IPS-NIHi11 (cell line): ENCODE data around the gene GBX1.

Source experiments
- DNase-seq: peaks from one replicate; pipeline ENCODE4 v3.0.0; 2012; ENCODE audit warnings: mixed read lengths, low spot score

GBX1 gene

DNA sequence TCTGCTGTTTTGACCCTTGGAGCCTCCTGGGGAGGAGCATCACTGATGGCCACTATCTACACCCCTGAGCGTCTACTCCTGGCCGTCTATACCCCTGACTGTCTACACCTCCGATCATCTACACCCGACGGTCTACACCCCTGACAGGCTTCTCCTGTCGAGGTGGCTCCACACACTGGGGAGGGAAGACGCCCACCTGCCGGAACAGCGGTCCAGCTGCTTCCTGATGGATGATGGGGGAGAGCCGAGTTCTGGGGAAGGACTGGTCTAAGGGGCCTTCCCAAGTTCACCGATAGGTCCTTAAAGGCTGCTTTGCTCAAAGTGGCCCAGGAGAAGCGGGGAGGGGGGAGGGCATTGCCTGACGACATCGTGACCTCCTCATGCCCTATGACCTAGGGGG is 39.4 kb downstream of the GBX1 start:
- no peak for DNase-seq

DNA sequence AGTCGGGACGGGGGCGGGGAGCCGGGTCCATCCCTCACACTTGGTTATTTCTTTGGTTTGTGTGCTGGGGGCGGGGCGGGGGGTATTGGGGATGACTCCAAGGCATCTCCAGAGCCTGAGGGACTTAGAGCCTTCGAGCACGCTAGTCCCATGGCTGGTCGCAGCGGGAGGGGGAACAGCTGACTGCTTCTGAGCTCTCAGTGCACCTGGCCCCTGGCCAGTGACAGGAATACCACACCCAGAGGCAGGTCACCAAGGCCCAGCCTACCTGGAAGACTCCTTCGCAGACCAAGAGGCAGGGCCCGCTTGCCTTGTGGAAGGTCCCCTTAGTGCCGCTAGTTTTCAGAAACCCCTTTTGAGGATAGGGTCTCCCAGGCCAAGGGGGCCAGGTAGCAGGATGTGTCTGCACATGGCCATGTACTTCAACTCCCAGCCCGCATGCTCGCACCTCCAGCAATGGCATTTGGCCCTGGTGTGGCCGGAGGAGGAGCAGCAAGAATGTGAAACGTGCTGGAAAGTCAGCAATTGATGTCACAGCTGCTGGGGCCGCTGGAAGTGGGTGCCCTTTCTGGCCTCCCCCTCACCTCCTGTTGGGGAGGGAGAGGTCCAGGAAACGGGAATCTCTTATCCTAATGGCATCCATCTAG is 40.9 kb downstream of the GBX1 start:
- peak; percentile 77 for DNase-seq

DNA sequence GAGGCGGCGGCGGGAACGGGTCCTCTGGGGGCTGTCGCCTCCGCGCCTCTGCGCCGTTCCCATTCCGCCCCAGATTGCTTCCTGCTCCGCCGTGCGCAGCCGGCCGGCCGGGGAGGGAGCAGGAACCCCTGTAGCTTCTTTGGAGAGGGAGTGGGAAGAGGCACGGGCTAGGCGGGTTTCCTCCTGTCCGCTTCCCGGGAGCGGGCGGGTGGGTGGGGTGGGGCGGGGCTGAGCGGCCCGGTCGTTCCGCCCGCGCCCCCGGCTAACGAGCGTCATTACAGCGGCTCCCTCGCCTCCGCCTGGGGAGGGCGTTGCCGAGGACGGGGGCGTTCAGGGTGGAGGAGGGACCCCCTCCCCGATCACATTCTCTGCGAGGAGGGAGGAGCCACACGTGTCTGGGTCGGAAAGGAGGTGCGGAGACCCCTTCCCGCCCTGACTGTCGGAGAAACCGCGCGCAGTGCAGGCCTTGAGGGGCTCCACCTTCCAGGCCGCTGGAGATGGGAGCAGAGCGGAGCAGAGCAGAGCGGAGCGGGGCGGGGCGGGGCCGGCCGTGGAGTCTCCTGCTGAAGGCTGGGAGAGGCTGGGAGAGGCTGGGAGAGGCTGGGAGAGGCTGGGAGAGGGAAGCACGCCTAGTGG is 41.5 kb downstream of the GBX1 start:
- DNase-seq = peak; percentile 88

DNA sequence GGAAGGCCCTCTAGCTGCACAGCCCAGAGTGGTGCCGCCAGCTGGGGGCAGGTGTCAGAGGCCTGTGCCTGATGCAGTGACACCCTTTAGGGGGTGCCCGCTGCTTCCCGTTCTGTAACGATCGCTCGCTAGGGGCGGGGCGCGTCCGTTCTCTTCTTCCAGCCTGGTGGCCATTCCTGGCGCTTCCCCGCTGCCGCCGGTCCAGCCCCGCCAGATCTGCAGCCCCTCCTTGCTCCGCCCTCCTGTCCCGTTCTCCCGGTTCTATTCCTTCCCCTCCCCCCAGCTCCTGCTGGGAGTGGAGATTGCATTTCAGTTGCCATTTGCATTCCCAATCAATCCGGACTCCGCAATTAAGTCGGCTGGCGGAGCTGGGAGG is 42.0 kb downstream of the GBX1 start:
- peak; percentile 88 for DNase-seq

DNA sequence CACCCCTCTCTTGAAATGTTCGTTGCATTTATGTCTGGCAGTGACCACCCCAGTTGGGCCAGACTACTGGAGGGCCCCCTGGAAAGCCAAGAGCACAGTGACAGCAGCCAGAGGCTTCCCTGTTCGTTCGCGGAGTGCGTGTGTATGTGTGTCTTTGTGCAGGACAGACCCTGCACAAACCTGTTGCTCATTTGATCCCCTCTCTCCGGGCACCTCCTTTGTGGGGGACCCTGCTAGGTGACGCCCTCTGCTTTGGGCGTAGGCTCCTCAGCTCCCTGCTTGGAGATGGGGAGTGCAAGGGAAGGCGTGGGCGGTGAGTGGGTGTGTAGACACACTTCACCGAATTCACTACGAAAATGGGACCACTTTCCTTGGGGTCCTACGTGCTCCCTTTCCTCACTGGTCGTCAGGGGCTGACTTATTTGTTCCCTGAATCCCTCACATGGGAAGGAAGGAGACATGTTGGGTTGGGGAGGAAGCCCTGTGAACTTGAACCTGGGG is 42.5 kb downstream of the GBX1 start:
- no peak for DNase-seq

DNA sequence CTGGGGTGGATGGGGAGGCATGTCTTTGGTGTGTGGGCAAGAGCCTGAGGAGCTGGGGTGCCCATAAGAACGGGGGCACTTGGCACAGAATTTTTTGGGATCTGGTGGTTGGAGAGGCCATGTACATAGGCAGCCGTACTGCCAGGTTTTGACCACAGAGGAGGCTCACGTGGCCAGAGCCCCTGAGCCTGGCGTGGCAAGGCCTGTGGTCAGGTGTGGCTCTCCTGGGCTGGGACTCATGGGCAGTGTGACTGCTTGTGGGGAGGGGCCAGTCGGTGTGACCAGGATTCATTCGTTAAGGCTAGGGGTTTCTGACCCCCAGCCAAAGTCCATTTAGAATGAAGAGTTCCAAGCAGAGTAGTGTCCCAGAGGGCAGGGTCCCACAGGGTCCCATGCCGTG is 43.0 kb downstream of the GBX1 start:
- no peak for DNase-seq

DNA sequence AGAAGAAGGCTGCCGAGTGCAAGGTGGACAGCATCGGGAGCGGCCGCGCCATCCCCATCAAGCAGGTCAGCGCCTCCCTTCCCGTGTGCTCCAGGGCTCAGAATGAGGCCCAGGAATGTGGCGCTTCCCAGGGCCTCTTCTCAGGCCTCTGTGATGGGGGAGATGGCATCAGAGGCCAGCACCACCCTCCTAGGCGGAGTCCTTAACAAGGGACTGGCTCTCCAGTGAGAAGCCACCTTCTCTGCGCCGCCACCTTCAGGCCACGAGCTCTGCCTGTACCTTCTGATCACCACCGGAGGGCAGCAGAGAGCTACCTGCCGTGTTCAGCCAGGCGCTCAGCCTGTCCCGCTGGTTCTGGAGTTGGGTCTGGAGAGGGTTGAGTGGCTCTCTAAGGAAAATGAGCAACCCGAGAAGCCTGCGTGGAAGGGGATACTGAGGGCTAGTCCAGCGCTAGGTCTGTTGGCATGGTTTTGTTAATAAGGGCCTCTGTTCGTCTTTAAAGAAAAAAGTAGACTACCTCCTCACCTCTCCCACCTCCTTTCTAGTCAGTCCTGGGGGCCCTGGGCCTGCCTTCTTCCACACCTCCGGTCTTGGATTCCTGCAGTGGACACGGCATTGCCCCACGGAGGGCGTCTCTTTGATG is 43.6 kb downstream of the GBX1 start:
- peak; percentile 91 for DNase-seq

DNA sequence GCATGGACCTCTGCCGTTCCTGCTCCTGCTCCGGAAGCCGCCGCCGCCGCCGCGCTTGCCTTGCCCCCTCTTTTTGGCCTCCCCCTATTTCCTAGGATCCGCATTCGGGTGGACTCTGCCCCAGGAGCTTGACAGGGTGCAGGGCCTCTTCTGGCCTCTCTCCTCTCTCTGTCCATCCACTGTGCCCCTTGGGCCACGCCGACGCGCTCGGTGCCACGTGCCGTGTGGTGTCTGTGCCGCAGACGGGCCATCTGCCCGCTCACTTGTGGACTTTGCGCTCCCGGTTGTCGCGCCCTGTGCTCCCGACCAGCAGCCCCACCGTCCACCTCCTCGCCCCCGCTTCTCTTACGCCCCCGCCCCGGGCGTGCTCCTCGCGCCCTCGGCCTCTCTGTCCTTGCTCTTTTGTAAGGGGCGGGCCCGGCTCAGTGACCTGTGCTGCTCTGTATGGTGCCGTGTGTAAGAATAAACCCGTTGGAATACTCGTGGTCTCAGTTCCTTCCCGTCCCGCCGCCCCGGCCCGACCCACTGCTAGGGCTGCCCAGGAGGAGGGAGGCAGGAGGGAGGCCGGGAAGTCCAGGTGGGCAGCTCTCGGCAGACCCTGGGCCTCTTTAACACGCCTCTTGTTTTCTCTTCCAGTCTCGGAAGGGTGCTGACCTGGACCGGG is 44.2 kb downstream of the GBX1 start:
- no peak for DNase-seq

DNA sequence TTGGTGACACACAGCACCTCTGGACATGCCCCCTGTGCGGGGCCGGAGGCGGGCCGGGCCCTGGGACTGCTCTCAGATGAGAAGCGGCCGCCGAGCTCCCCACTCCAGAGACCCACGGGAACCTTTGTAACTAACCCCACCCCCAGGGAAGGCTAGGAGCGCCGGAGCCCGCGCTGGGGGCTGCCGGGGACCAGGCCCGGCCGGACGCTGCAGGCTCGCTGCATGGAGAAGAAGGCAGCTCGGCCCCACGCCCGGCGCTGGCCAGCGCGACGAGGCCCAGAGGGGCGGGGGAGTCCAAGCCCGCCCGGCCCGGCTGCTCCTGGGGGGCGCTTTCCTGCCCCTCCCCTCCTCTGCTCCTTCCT is 44.7 kb downstream of the GBX1 start:
- DNase-seq = no peak

DNA sequence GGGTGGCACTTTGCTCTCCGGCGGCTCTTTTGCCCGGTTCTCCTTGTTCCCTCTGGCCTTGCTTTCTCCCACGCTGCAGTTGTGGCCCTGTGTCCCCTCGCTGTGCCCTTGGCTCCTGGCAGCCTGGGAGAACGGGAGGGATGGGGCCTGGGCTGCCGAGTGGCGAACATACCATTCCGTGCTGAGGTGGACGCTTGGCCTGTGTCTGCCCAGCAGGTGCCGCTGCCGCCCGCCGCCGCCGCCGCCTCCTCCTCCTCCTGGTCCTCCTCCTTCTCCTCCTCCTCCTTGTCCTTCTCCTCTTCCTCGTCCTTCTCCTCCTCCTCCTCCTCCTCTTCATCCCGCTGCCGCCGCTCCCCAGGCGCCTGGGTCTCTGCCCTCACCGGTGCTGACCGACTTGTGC is 45.2 kb downstream of the GBX1 start:
- DNase-seq = peak; percentile 47

DNA sequence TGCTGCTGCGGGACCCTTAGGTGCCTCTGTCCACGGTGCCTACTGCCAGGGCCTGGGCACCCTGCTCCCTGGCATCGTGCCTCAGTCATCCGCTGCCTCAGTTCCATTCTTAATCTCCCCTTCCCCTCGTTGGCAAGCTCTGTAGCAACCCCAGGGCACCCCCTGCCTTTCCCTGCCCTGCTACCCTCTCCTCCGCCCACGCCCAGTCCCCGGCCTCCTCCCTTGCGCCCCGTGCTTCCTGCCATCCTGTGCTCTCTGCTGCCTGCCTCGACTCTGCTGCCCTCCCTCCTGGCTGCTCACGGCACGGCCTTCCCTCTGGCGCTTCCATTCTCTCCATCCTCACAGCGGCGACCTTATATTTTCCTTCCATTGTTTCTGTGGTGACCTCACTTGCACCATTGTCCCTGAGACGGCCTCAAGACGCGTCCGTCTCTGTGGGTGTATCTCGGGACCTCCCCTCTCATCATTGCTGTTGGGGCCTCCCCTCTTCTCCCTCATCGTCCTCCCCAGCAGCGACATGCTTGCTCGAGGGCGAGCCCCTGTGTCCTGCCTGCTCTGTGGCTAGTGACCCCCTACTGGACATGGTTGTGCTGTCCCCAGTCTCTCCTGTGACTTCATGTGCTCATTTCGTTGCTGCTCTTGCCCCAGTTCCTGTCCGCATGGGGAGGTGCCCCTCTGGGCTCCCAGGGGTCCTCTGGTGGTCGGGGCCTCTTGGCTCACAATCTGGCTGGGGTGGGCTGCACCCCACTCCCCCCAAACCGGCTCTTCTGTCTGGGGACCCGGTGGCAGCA is 45.9 kb downstream of the GBX1 start:
- DNase-seq = no peak

DNA sequence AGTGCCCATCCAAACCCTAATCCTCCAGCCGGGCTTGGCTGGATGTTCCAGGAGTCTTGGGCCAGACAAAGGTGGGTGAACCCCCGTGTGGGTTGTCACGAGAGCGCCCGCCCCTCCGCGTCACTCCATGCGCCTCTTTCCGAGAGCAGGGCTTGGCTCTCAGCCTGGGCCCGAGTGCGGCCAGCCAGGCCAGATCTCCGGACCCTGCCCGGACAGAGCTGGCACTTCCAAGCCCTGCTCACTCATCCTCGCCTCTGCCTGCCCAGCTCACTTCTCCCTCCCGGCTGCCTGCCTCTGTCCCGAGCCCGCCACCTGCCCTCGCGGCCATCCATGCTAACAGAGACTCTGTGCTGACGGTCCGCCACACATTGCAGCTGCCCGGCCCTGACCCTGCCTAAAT is 46.6 kb downstream of the GBX1 start:
- no peak for DNase-seq

DNA sequence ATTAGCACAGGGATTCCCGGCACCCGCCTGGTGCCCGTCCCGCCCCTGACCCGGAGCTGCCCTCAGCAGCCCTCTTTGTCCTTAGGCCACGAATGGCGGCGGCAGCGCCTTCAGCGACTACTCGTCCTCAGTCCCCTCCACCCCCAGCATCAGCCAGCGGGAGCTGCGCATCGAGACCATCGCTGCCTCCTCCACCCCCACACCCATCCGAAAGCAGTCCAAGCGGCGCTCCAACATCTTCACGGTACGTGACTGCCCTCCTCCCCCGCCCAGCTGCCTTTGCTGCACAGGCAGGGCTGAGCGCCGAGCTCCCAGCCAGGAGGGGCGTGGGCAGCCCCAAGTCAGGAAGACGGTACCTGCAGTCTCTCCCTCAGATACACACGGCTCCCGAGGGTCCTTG is 47.6 kb downstream of the GBX1 start:
- no peak for DNase-seq

DNA sequence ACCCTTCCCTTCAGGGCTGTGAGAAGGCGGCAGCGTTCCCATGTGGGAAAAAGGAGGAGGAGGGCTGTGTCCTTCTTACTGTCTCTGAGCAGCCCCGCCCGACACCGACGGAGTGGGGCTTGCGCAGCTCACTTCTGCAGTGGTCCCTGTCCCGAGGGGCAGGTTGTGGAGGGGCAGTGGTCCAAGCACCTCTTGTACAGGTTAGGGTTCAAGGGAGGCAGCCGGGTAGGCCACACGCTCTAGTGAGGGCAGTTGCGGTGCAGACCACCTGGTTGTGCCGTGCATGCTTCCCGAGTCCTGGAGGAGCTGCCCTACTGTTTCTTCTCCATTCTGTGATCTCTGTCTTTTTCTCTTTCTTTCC is 48.5 kb downstream of the GBX1 start:
- DNase-seq = no peak

DNA sequence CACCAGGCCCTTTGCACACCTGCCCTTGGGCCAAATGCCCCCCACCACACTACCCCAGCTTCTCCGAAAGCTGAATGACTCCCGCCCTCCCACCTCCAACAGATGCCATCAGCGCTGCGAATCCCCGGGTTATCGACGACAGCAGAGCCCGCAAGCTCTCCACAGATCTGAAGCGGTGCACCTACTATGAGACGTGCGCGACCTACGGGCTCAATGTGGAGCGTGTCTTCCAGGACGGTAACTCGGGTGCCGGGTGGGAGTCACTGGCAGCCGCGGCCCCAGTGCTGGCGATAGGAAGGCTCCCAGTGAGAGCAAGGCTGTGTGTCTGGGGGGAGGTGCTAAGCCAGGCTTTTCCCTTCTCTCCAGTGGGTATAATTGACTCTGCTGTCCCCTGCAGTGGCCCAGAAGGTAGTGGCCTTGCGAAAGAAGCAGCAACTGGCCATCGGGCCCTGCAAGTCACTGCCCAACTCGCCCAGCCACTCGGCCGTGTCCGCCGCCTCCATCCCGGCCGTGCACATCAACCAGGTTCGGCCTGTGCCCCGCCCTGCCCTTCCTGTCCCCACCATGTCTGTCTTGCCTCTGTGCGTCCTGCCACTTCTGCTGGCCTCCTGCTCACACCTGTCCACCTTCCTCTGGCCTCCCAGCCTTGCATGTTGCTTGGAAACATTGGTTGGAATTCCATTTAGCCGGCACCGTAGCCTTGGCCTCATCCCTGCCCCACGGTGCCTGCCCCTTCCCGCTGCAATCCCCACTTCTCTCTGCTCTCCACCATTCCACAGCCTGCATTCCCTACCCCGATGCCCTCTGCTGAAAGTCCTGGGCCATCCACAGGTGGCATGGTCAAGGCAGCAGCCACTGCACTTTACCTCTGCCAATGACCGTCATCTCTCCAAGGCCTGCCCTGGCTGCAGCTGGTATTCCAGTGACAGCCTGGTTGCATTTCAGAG is 49.1 kb downstream of the GBX1 start:
- DNase-seq = no peak

DNA sequence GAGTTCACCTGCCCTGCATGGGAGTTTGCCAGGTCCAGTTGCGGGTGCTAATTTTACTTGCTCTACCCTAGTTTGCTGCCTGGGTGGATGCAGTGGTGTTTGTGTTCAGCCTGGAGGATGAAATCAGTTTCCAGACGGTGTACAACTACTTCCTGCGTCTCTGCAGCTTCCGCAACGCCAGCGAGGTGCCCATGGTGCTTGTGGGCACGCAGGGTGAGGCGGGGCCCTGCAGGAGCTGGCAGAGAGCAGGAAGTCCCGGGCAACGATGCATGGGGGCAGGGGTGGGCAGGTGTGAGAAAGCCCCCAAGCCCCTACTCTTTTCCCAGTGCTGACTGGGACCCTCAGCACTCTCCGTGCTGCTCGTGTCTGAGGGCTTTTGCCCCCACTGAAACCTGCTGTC is 49.9 kb downstream of the GBX1 start:
- DNase-seq = no peak

DNA sequence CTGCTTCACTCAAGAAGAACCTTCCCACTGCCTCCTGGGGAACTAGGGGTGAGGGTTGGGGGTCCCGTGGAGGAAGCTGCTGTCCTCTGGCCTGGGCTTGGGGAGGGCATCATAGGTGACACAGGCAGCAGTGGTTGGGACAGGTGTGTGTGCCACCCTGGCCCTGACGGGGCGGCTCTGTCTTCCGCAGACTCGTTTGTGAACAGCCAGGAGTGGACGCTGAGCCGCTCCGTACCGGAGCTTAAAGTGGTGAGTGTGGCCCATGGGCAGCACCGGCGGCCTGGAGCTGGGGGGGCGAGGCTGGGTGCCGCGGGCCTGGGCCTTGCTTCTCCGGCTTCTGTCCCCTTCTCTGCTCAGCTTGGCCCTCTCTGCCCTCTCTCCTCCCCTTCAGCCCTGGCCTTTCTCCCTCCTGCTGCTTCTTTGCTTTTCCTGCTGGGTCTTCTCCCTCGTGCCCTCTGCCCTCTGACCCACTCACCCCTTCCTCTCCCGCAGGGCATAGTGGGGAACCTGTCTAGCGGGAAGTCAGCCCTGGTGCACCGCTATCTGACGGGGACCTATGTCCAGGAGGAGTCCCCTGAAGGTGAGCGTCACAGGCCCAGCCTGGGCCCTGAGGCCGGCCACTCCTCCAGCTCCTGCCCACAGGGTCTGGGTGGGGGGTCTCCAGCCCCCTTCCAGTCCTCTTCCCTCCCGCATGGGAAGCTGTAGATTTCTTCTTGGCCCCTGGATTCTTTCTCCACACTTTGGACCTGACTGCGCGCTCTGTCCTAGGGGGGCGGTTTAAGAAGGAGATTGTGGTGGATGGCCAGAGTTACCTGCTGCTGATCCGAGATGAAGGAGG is 50.7 kb downstream of the GBX1 start:
- no peak for DNase-seq

DNA sequence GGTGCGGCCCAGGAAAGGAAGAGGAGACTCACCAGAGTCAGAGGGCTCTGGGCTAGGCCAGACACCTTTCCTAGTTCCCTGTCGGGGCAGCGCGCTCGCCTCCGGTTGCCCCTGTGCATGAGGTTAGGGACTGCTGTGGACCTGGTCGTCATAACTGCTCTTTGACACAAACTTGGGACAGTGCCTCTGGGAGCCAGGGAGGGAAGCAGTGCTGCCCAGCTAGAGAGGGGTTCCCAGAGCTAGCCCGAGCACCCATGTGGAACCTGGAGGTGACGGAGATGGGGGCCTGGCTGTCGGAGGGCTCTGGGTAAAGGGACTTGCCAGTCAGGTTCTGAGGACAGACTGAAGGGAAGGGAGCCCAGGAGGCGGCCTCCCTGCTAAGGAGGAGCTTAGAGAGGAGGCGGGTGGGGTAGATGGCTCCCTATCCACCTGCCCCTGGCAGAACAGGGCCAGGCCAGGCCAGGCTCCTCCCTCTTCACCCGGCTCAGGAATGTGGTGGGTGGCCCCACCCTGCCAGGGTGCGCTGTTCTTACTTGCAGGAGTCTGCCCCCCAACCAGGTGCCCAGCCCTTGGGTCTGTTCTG is 51.6 kb downstream of the GBX1 start:
- peak; percentile 72 for DNase-seq

DNA sequence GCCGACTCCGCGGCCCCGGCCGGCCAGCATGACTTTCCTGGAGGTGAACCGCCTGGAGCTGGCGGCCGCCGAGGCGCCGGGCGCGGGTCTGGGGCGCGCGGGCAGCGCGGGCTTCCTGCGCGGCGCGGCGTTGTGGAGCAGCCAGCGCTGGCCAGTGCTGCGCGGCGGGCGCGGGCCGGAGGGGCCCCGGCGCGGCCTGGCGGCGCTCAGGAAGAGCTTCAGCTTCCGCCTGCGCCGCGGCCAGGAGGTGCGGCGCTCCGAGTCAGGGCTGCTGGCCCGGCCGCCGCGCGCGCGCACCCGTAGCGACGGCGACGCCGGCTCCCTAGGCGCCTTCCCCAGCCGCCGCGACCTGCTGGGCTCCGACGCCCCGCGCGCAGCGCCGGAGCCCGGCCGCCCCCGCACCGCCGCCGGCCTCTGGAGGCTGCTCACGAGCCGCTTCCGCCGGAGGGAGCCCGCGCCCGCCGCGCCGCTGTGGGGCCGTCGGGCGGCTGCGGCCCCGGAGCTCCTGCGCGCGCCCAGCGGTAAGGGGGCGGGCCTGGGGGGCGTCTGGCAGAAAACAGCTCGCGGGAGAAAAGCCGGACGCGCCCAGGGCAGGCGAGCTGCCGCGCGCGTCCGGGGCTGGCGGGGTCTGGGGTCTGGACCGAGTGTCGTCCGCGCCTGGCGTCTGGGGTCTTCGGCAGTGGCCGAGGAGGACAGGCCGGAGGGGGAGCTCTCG is 52.2 kb downstream of the GBX1 start:
- DNase-seq = peak; percentile 75
